ENCODE results near the gene RASSF4.

GRCh38 chr10:44934416-44935200 lies 25.0 kb upstream of the RASSF4 start:
- no peak for TF ChIP-seq ZNF431 (CRISPR knock-in tag; IDR thresholded peaks at IDR 0.05)
- TF ChIP-seq E2F1 (CRISPR knock-in tag; IDR thresholded peaks at IDR 0.05), result no peak
